KBM-7 (cell line): Measurements from ENCODE around the gene ITGB1BP1.

Source experiments
- DNase-seq: peaks from one replicate; pipeline ENCODE4 v3.0.0-alpha.2; 2015
- in situ Hi-C: fragments of 300-500 bp; cut with MboI; formaldehyde crosslinking; loops from 2 replicates; pipeline ENCODE4 v1.14.3; 2020; ENCODE audit warnings: low sequenced_read_pairs, low pct_unique_long_range_greater_than_20kb, mixed read lengths

The ITGB1BP1 gene

DNA sequence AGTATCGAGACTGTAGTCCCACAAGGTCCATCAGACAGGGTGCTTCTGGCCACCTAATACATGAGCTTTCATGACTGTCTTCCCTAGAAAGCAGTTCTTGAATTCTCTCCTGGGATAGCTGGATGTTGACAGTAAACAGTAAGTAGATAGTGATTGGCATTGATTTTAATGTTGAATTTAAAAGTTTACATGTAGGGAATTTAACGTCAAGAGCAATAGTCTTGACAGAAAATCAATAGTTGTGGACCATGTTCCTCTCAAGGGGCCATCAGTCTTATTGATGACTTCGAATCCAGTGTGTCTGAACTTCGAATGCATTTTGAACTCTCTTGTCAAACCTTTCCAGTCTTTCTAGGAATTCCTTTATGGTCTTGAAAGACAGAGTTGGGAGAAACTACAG, 63.9 kb downstream of the ITGB1BP1 start:
- no peak for DNase-seq
- in situ Hi-C loops = no loop called here

DNA sequence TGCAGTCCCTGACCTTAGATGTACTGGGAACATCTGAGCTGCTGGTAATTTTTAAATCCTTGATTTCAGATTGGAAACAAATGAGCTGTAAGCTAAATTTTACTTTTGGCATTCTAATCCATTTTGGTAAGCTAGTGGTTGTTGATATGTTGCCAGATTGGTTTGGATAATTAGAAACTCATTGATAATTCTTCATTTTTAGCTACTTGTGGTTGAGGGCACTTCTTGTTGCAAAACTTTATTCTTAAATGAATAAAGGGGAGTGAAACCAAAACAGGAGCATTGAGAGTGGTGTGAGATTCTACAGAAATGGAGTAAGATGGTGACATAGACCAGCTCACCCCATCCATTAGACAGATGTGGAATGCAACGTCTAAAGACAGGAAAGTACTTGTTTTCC, 64.5 kb downstream of the ITGB1BP1 start:
- DNase-seq = no peak
- in situ Hi-C loops = no loop called here

DNA sequence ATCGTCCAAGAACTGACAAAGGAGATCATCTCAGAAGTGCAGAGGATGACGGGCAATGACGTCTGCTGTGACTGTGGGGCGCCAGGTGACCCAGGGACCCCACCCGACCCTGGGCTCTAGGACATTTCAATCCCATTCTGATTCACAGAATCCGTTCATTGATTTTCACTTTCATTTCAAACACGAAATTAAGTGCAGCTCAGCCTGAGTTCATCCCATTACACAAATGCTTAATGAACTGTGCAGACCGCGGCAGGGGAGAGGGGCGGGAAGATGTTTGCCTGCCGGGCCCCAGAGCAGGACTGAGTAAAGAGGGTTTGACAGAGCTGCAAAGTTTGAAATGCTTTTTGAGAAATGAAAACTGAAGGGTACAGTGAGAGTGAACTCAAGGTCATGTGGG, 67.1 kb downstream of the ITGB1BP1 start:
- DNase-seq = no peak
- in situ Hi-C loops = no loop called here

DNA sequence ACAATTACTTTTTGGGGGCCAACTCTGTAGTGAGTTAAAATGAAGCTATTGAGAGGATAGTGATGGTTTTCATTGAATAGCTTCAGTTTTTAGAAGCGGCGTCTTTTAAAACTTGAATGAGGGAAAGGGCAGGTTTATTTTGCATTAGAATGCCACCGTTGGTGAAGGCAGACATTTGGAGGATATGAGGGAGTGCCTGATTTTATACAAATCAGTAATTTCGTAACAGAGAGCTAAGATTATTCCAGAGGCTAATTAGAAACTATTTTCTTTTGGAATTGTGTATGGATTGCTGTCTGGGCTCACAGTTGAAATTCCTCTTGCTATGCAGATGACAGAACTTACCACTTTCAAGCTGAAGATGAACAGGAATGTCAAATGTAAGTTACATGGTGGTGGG, 67.6 kb downstream of the ITGB1BP1 start:
- in situ Hi-C loops = no loop called here
- no peak for DNase-seq

DNA sequence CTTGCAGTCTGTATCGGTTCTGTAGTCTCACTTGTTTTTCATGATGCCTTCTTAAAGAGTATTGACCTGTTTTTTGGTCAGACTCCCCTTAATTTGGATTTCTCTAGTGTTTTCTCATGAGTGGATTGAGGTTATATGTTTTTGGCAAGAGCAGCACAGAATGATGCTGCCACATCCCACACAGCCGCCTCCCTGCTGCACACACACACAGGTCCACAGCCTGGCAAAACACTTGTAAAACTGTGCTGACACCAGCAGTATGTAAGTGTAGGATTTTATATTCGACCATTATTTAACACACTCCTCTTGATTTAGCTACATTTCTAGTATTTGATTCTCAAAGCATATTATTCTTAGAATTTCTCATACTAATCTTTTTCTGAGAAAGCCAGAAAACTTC, 68.1 kb downstream of the ITGB1BP1 start:
- DNase-seq = no peak
- in situ Hi-C loops = no loop called here

DNA sequence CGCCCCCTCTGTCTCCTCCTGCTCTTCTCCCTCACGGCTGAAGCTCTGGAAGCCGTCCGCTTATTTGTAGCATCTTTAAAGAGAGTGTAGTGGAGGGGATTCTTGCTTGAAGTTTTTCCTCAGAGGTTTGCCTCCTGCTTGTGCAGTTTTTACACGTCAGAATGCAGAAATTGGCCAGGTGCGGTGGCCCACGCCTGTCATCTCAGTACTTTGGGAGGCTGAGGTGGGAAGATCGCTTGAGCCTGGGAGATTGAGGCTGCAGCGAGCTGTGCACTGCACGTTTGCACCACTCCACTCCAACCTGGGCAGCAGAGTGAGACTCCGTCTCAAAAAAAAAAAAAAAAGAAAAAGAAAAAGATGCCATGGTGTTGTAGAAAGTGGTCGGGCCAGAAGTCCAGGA, 69.0 kb downstream of the ITGB1BP1 start:
- in situ Hi-C loops = no loop called here
- DNase-seq = no peak
